Measurements from ENCODE around the gene PTPN2. TPM values are rescaled to one million over a fixed set of nuclear protein-coding genes. Genes with fewer than 3 reads are reported as not detected.

The PTPN2 gene
- polyA plus RNA-seq, 2 of the 4 experiments (the other 2 are of a cell fraction): 23.0 to 32.4 TPM

DNA sequence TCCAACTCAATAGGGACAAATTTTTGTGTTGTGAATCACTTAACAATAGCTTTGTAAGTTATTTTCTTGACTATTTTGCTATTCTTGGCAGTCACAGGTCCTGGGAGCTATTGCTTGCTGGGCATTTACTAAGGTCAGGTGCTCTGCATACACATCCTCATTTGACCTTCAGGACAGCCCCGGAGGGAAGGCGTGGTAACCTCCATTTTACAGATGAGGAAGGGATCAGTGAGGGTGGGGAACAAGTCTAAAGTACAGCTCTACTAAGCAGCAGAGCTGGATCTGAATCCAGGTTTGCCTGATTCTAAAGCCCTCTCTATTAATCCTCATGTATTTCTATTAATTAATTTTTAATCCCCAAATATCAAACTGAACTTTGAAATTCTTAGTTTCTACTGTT lies 58.8 kb downstream of the PTPN2 start:
- Histone ChIP-seq H3K9me3 (peaks cover 18% of the 10 kb centered on the region), H3K4me1 (no peaks in the 10 kb centered on the region), H3K4me3 (no peak overlapping the region), H3K27ac (no peak overlapping the region), H3K4me2 (no peak overlapping the region)
- FAIRE-seq (no peak), DNase-seq (ENCODE audit: low read depth in 1 of 2, low spot score in 1 of 2) (no peak), ATAC-seq (no peak)
- TF ChIP-seq, protein P1, sequence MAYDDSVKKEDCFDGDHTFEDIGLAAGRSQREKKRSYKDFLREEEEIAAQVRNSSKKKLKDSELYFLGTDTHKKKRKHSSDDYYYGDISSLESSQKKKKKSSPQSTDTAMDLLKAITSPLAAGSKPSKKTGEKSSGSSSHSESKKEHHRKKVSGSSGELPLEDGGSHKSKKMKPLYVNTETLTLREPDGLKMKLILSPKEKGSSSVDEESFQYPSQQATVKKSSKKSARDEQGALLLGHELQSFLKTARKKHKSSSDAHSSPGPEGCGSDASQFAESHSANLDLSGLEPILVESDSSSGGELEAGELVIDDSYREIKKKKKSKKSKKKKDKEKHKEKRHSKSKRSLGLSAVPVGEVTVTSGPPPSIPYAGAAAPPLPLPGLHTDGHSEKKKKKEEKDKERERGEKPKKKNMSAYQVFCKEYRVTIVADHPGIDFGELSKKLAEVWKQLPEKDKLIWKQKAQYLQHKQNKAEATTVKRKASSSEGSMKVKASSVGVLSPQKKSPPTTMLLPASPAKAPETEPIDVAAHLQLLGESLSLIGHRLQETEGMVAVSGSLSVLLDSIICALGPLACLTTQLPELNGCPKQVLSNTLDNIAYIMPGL (CRISPR knock-in tag; IDR thresholded peaks at IDR 0.05; ENCODE audit: borderline replicate concordance): no peak
- TF ChIP-seq HOXB13 (CRISPR knock-in tag; IDR thresholded peaks at IDR 0.05; ENCODE audit: low read depth): no peak
- TF ChIP-seq JUN (IDR thresholded peaks at IDR 0.05): no peak
- no peak for TF ChIP-seq RARB (CRISPR knock-in tag; IDR thresholded peaks at IDR 0.05)
- TF ChIP-seq, protein P2, sequence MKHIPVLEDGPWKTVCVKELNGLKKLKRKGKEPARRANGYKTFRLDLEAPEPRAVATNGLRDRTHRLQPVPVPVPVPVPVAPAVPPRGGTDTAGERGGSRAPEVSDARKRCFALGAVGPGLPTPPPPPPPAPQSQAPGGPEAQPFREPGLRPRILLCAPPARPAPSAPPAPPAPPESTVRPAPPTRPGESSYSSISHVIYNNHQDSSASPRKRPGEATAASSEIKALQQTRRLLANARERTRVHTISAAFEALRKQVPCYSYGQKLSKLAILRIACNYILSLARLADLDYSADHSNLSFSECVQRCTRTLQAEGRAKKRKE (CRISPR knock-in tag; IDR thresholded peaks at IDR 0.05; ENCODE audit: low read depth): no peak
- TF ChIP-seq RAD21 (conservative IDR thresholded peaks at IDR 0.05 in 1 of 2, IDR thresholded peaks at IDR 0.05 in 1 of 2): no peak
- TF ChIP-seq HOXB5 (CRISPR knock-in tag; IDR thresholded peaks at IDR 0.05): no peak
- TF ChIP-seq NFE2L2 (conservative IDR thresholded peaks at IDR 0.05; ENCODE audit: low read length): no peak
- no peak for TF ChIP-seq ZC3H11A (IDR thresholded peaks at IDR 0.05)
- TF ChIP-seq HDAC2 (IDR thresholded peaks at IDR 0.05): no peak
- no peak for TF ChIP-seq EHMT2 (IDR thresholded peaks at IDR 0.05; ENCODE audit: low read depth)
- no peak for TF ChIP-seq NPAS2 (CRISPR knock-in tag; IDR thresholded peaks at IDR 0.05; ENCODE audit: borderline replicate concordance)
- TF ChIP-seq ESRRA (IDR thresholded peaks at IDR 0.05; ENCODE audit: borderline replicate concordance, low read length): no peak
- no peak for TF ChIP-seq CEBPB (IDR thresholded peaks at IDR 0.05)
- ChIA-PET CTCF (interaction anchor here (1.5 kb wide), 1 partner anchor 19 kb away, joined by 3 read pairs; no protein-coding TSS in a partner anchor), POLR2A (no interaction called here)
- 90% methylated on average over 2 of the region's 2 CpGs for WGBS (ENCODE audit: missing lambda C conversion rate)

- ChIA-PET CTCF (no interaction called here), POLR2A (no interaction called here)
- H3K4me2 ChIP-seq: no peak overlapping the region
- TF ChIP-seq EHMT2 (IDR thresholded peaks at IDR 0.05; ENCODE audit: low read depth) (no peak), POLR2AphosphoS2 (conservative IDR thresholded peaks at IDR 0.05; ENCODE audit: low read length) (no peak), MAFK (IDR thresholded peaks at IDR 0.05; ENCODE audit: partially characterized antibody) (no peak)
- TF ChIP-seq, protein P3, sequence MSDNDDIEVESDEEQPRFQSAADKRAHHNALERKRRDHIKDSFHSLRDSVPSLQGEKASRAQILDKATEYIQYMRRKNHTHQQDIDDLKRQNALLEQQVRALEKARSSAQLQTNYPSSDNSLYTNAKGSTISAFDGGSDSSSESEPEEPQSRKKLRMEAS (IDR thresholded peaks at IDR 0.05): no peak
- peaks cover 18% of the 10 kb centered on the region for H3K9me3 ChIP-seq
- H3K27ac ChIP-seq: no peak overlapping the region
- H3K4me1 ChIP-seq: no peaks in the 10 kb centered on the region
- WGBS (ENCODE audit: missing lambda C conversion rate): 91% methylated on average over 2 of the region's 2 CpGs
- FAIRE-seq (no peak), DNase-seq (ENCODE audit: low read depth in 1 of 2, low spot score in 1 of 2) (no peak), ATAC-seq (no peak)
- H3K4me3 ChIP-seq: no peak overlapping the region
These were observed 60.1 kb downstream of the PTPN2 start for GRCh38 chr18:12823892-12824291.

DNA sequence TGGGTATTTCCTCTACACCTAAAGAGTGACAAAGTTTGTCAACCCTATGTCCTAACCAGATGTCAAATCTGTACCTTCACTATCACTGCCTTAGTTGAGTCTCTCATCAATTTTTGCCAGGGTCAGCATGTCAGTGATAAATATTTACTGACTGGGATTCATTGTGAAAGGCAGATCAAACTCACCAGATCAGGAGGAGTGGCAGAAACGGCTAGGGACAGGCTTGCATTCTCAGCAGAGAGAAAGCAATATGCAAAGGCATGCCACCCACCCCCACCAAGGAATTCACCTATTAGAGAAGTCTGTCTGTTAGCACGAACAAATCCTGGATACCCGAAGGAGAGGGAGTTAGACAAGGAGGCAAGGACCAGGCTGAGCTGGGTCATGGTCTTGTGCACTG lies 62.6 kb downstream of the PTPN2 start:
- CTCF ChIA-PET: interaction anchor here (0.6 kb wide), 1 partner anchor 388 kb away, joined by 3 read pairs; no protein-coding TSS in a partner anchor
- 74% methylated on average over 3 of the region's 3 CpGs for WGBS (ENCODE audit: missing lambda C conversion rate)

More for the DNA sequence above, 62.6 kb downstream of the PTPN2 start:
- H3K9me3 ChIP-seq: no peaks in the 10 kb centered on the region
- H3K4me1 ChIP-seq: no peaks in the 10 kb centered on the region
- FAIRE-seq (no peak), ATAC-seq (no peak), DNase-seq (ENCODE audit: low read depth in 1 of 2, low spot score in 1 of 2) (no peak)
- no peak overlapping the region for H3K27ac ChIP-seq
- POLR2A ChIA-PET: no interaction called here
- no peak overlapping the region for H3K4me3 ChIP-seq
- H3K4me2 ChIP-seq: no peak overlapping the region
- TF ChIP-seq, protein P4, sequence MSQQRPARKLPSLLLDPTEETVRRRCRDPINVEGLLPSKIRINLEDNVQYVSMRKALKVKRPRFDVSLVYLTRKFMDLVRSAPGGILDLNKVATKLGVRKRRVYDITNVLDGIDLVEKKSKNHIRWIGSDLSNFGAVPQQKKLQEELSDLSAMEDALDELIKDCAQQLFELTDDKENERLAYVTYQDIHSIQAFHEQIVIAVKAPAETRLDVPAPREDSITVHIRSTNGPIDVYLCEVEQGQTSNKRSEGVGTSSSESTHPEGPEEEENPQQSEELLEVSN (IDR thresholded peaks at IDR 0.05; ENCODE audit: borderline replicate concordance, low read depth): no peak
- TF ChIP-seq RFX5 (IDR thresholded peaks at IDR 0.05): no peak
